Esophagus squamous epithelium (tissue), 4 donors: ENCODE data around the gene RHCE.
A peak's percentile ranks its signal among the peaks of the same experiment; 100 is the strongest.

Experiments
- POLR2A ChIP-seq, 4 donors: fragments of 450-650 bp; IDR thresholded peaks; one replicate each; pipeline ENCODE4 v1.6.1; 2017; ENCODE audit warnings: antibody characterized with exemption in 4 of 4, mild to moderate bottlenecking in 4 of 4, moderate library complexity in 3 of 4
- TF ChIP-seq, protein P1 (sequence below), 6 experiments: fragments of 450-650 bp in 4 of 6; fragments of 200-600 bp in 2 of 6; sonication (generic) in 2 of 6; IDR thresholded peaks; one replicate each; pipeline ENCODE4 v1.5.1; 2016 to 2019; ENCODE audit warnings: antibody characterized with exemption in 6 of 6, mild to moderate bottlenecking in 4 of 6, moderate library complexity in 4 of 6

DNA sequence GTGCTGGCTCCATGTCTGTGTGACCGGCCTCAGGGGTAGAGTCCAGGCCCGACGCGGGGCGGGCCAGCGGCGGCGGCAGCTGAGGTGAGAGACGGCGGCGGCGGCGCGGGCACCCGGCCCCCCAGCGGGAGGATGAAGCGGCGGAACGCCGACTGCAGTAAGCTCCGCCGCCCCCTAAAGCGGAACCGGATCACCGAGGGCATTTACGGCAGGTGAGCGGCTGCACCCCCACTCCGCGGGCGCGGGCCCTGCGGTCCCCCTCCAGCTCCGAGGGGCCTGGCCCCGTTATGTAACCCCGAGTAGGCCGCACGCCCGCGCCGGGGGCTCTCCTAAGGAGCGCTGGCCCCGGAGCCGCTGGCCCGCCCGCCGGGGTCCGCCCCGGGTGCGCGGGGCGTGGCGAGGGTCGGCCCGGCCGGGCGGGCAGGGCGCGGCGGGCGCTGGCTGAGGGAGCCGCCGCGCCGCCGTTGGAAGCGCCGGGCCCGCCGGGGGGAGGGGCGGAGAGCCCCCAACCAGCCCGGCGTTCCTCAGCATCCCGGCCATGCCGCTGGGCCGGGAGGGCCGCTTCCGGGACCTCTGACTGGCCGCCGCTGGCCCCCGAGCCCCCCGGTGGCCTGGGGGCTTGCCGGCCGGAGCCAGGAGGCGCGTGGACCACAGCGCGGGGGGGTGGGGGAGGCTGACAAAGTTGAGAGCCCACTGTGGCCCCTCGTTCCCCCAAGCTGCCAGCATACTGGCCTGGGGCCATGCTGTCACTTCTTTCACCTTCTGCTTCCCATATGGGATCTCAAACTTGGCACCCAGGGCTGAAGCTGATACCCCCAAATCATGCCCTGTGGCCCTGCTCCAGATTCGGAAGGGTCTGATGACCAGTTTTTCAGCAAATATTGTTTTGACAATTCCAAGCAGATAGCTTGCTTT is 10.6 kb upstream of the RHCE start:
- TF ChIP-seq, protein P1, sequence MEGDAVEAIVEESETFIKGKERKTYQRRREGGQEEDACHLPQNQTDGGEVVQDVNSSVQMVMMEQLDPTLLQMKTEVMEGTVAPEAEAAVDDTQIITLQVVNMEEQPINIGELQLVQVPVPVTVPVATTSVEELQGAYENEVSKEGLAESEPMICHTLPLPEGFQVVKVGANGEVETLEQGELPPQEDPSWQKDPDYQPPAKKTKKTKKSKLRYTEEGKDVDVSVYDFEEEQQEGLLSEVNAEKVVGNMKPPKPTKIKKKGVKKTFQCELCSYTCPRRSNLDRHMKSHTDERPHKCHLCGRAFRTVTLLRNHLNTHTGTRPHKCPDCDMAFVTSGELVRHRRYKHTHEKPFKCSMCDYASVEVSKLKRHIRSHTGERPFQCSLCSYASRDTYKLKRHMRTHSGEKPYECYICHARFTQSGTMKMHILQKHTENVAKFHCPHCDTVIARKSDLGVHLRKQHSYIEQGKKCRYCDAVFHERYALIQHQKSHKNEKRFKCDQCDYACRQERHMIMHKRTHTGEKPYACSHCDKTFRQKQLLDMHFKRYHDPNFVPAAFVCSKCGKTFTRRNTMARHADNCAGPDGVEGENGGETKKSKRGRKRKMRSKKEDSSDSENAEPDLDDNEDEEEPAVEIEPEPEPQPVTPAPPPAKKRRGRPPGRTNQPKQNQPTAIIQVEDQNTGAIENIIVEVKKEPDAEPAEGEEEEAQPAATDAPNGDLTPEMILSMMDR (IDR thresholded peaks at IDR 0.05), result peak in 2 of 6 experiments; percentile 14 to 22
- peak in 1 of 4 donors; percentile 33 for TF ChIP-seq POLR2A (IDR thresholded peaks at IDR 0.05)
